Esophagus squamous epithelium (tissue), 4 donors: ENCODE measurements around the gene ADK.

Experiments
- POLR2A ChIP-seq, 4 donors: fragments of 450-650 bp; IDR thresholded peaks; one replicate each; pipeline ENCODE4 v1.6.1; 2017; ENCODE audit warnings: antibody characterized with exemption in 4 of 4, mild to moderate bottlenecking in 4 of 4, moderate library complexity in 3 of 4
- TF ChIP-seq, protein P1 (sequence below), 6 experiments: fragments of 450-650 bp in 4 of 6; fragments of 200-600 bp in 2 of 6; sonication (generic) in 2 of 6; IDR thresholded peaks; one replicate each; pipeline ENCODE4 v1.5.1; 2016 to 2019; ENCODE audit warnings: antibody characterized with exemption in 6 of 6, mild to moderate bottlenecking in 4 of 6, moderate library complexity in 4 of 6

GRCh38 chr10:74178042-74178791 lies 27.2 kb downstream of the ADK start:
- TF ChIP-seq POLR2A (IDR thresholded peaks at IDR 0.05): no peak
- TF ChIP-seq, protein P1, sequence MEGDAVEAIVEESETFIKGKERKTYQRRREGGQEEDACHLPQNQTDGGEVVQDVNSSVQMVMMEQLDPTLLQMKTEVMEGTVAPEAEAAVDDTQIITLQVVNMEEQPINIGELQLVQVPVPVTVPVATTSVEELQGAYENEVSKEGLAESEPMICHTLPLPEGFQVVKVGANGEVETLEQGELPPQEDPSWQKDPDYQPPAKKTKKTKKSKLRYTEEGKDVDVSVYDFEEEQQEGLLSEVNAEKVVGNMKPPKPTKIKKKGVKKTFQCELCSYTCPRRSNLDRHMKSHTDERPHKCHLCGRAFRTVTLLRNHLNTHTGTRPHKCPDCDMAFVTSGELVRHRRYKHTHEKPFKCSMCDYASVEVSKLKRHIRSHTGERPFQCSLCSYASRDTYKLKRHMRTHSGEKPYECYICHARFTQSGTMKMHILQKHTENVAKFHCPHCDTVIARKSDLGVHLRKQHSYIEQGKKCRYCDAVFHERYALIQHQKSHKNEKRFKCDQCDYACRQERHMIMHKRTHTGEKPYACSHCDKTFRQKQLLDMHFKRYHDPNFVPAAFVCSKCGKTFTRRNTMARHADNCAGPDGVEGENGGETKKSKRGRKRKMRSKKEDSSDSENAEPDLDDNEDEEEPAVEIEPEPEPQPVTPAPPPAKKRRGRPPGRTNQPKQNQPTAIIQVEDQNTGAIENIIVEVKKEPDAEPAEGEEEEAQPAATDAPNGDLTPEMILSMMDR (IDR thresholded peaks at IDR 0.05): no peak
